SK-N-SH (cell line): Measurements from ENCODE around the gene HSPA4. TPM values are rescaled to one million over a fixed set of nuclear protein-coding genes. Genes with fewer than 3 reads are reported as not detected.

Source experiments
- CTCF ChIA-PET: fragments of 300-600, 350-600 bp; formaldehyde crosslinking; extraction: SDS; loops from one replicate; lab custom pipeline; 2021; lab: Yijun Ruan, JAX
- POLR2A ChIA-PET: fragments of 350-600 bp; sonication (Branson Sonifier 250); formaldehyde crosslinking; extraction: SDS; loops from one replicate; lab custom pipeline; 2020; ENCODE audit warnings: antibody characterized with exemption, inconsistent platforms; lab: Yijun Ruan, JAX
- DNase-seq: peaks from one replicate; pipeline ENCODE4 v3.0.0; 2012
- H2AFZ ChIP-seq: fragments of 200-600 bp; sonication (generic); 2 replicates; pipeline ENCODE4 v1.8.1; 2016; ENCODE audit warnings: antibody characterized with exemption, mild to moderate bottlenecking, low read depth
- H3F3A ChIP-seq: fragments of 200-600 bp; sonication (generic); replicated peaks from 2 replicates; pipeline ENCODE3; 2016; ENCODE audit warnings: antibody characterized with exemption, mild to moderate bottlenecking; ENCODE audit not compliant: insufficient read depth
- H3K27ac ChIP-seq, 2 experiments: fragments of 200-500 bp in 1 of 2; fragments of 200-600 bp in 1 of 2; sonication (Bioruptor generic) in 1 of 2; sonication (generic), shearing (Covaris generic) in 1 of 2; 2 replicates each; pipeline versions ENCODE4 v1.5.1 to v1.6.1; 2014 to 2016; ENCODE audit warnings: low read depth in 2 of 2, inconsistent platforms in 1 of 2, low read length in 1 of 2, mild to moderate bottlenecking in 1 of 2, mixed read lengths in 1 of 2
- H3K27me3 ChIP-seq: fragments of 200-600 bp; sonication (generic), shearing (Covaris generic); 2 replicates; pipeline ENCODE4 v1.6.1; 2016; ENCODE audit warnings: mixed run types; ENCODE audit not compliant: insufficient read depth
- H3K36me3 ChIP-seq, 2 experiments: fragments of 200-500 bp in 1 of 2; fragments of 200-600 bp in 1 of 2; sonication (Bioruptor generic) in 1 of 2; sonication (generic) in 1 of 2; replicated peaks in 1 of 2; 2 replicates each; pipeline versions ENCODE3 to v1.5.1; 2014 to 2016; ENCODE audit warnings: low read length in 1 of 2, mild to moderate bottlenecking in 1 of 2; ENCODE audit not compliant: insufficient read depth in 2 of 2, control insufficient read depth in 1 of 2
- H3K4me1 ChIP-seq, 2 experiments: fragments of 200-500 bp in 1 of 2; fragments of 200-600 bp in 1 of 2; sonication (Bioruptor generic) in 1 of 2; sonication (generic), shearing (Covaris generic) in 1 of 2; 2 replicates each; pipeline versions ENCODE4 v1.5.1 to v1.6.1; 2014 to 2016; ENCODE audit warnings: low read depth in 1 of 2, low read length in 1 of 2, mixed run types in 1 of 2; ENCODE audit not compliant: insufficient read depth in 2 of 2, control insufficient read depth in 1 of 2
- H3K4me2 ChIP-seq: fragments of 200-600 bp; sonication (generic), shearing (Covaris generic); 2 replicates; pipeline ENCODE4 v1.6.1; 2017; ENCODE audit warnings: mixed run types
- H3K4me3 ChIP-seq, 2 experiments: fragments of 200-500 bp in 1 of 2; fragments of 200-600 bp in 1 of 2; sonication (Bioruptor generic) in 1 of 2; sonication (generic), shearing (Covaris generic) in 1 of 2; 2 replicates each; pipeline versions ENCODE4 v1.5.1 to v1.8.1; 2014 to 2016; ENCODE audit warnings: low read depth in 2 of 2, inconsistent platforms in 1 of 2, low read length in 1 of 2, mild to moderate bottlenecking in 1 of 2, mixed read lengths in 1 of 2, moderate library complexity in 1 of 2
- H3K79me2 ChIP-seq: fragments of 200-600 bp; sonication (generic); 2 replicates; pipeline ENCODE4 v1.8.1; 2017; ENCODE audit warnings: mild to moderate bottlenecking; ENCODE audit not compliant: insufficient read depth
- H3K9ac ChIP-seq: fragments of 200-600 bp; sonication (generic); 2 replicates; pipeline ENCODE4 v1.6.1; 2017; ENCODE audit warnings: mixed run types
- H3K9me2 ChIP-seq: fragments of 200-600 bp; sonication (generic); 2 replicates; pipeline ENCODE4 v1.6.1; 2017; ENCODE audit warnings: mixed run types
- H3K9me3 ChIP-seq: fragments of 200-600 bp; sonication (generic); 2 replicates; pipeline ENCODE4 v1.6.1; 2017; ENCODE audit warnings: mixed run types, mild to moderate bottlenecking, moderate library complexity
- H4K20me1 ChIP-seq: fragments of 200-600 bp; sonication (generic); 2 replicates; pipeline ENCODE4 v1.6.1; 2017; ENCODE audit warnings: mild to moderate bottlenecking, mixed run types; ENCODE audit not compliant: insufficient read depth
- FOXM1 ChIP-seq: IDR thresholded peaks from 2 replicates; pipeline ENCODE4 v1.4.0; 2012; ENCODE audit warnings: low read depth, mild to moderate bottlenecking
- GABPA ChIP-seq: IDR thresholded peaks from 2 replicates; pipeline ENCODE4 v1.4.0; 2012; ENCODE audit warnings: low read depth, mild to moderate bottlenecking
- MXI1 ChIP-seq: IDR thresholded peaks from 2 replicates; pipeline ENCODE4 v1.6.1; 2012; ENCODE audit warnings: mild to moderate bottlenecking, low read depth, low read length, improper control_type of control experiment
- NRF1 ChIP-seq: IDR thresholded peaks from 2 replicates; pipeline ENCODE4 v1.6.1; 2012; ENCODE audit warnings: low read depth, mild to moderate bottlenecking, low read length
- POLR2AphosphoS5 ChIP-seq: IDR thresholded peaks from 2 replicates; pipeline ENCODE4 v1.6.1; 2012; ENCODE audit warnings: low read depth, low read length
- RAD21 ChIP-seq: IDR thresholded peaks from 2 replicates; pipeline ENCODE4 v1.6.1; 2012; ENCODE audit warnings: mild to moderate bottlenecking, low read length
- REST ChIP-seq: IDR thresholded peaks from 2 replicates; pipeline ENCODE4 v1.6.1; 2012; ENCODE audit warnings: mild to moderate bottlenecking, low read depth, low read length, moderate library complexity
- TAF1 ChIP-seq: IDR thresholded peaks from 2 replicates; pipeline ENCODE4 v1.6.1; 2012; ENCODE audit warnings: low read depth, mild to moderate bottlenecking, low read length, moderate library complexity, borderline replicate concordance
- USF1 ChIP-seq: IDR thresholded peaks from 2 replicates; pipeline ENCODE4 v1.4.0; 2012; ENCODE audit warnings: low read depth, borderline replicate concordance
- WGBS: methylation state at CpG from one replicate; pipeline ENCODE4 v1.1.6; 2017; ENCODE audit warnings: low lambda C conversion rate; 5-methylcytosine and 5-hydroxymethylcytosine counted together
- polyA plus RNA-seq, 3 experiments: library from polyadenylated mRNA; depleted of rRNA; stranded (reverse); fragments of >200 nt; gene quantifications; 2 replicates each; pipeline ENCODE4 v1.2.3, GENCODE V29; 2012

The HSPA4 gene
- polyA plus RNA-seq, 1 of the 3 experiments (the other 2 are of a cell fraction) = 18.8 TPM

- Histone ChIP-seq H3F3A (no peaks in the 10 kb centered on the region), H3K4me2 (no peak overlapping the region), H3K79me2 (no peaks in the 10 kb centered on the region), H3K4me3 (no peak overlapping the region), H3K27ac (no peak overlapping the region), H3K4me1 (no peaks in the 10 kb centered on the region), H3K9me2 (no peaks in the 10 kb centered on the region), H2AFZ (no peak overlapping the region), H3K9ac (no peak overlapping the region), H3K9me3 (no peaks in the 10 kb centered on the region), H4K20me1 (no peaks in the 10 kb centered on the region), H3K36me3 (no peaks in the 10 kb centered on the region), H3K27me3 (no peaks in the 10 kb centered on the region; the same call in 1 of the 2 replicates)
- WGBS = 35% methylated on average over 2 of the region's 2 CpGs
- TF ChIP-seq GABPA = no peak
- TF ChIP-seq POLR2AphosphoS5 = no peak
- no peak for TF ChIP-seq TAF1
- no peak for DNase-seq
- POLR2A ChIA-PET = no interaction called here
- CTCF ChIA-PET = interaction anchor here (1.0 to 2.6 kb wide), 4 partner anchors 13 to 164 kb away, joined by 3 to 13 read pairs (median 4); no protein-coding TSS in a partner anchor
Observed at GRCh38 chr5:133123297-133123696, 71.5 kb downstream of the HSPA4 start.

GRCh38 chr5:133124891-133125290 lies 73.1 kb downstream of the HSPA4 start:
- no peak overlapping the region for H3K4me3 ChIP-seq
- WGBS = 75% methylated on average over 4 of the region's 4 CpGs

More at GRCh38 chr5:133124891-133125290, 73.1 kb downstream of the HSPA4 start:
- H3K27ac ChIP-seq = no peak overlapping the region
- H4K20me1 ChIP-seq = no peaks in the 10 kb centered on the region
- no peak for DNase-seq
- H3K9me2 ChIP-seq = no peaks in the 10 kb centered on the region
- no peaks in the 10 kb centered on the region for H3K79me2 ChIP-seq
- CTCF ChIA-PET = interaction anchor here (1.4 to 2.6 kb wide), 3 partner anchors 14 to 123 kb away, joined by 3 to 13 read pairs (median 5); no protein-coding TSS in a partner anchor
- H3F3A ChIP-seq = no peaks in the 10 kb centered on the region
- H3K27me3 ChIP-seq = no peaks in the 10 kb centered on the region; the same call in 1 of the 2 replicates
- no peak for TF ChIP-seq NRF1
- no peak for TF ChIP-seq REST
- no peak for TF ChIP-seq RAD21
- no peak for TF ChIP-seq FOXM1
- no peak for TF ChIP-seq MXI1
- TF ChIP-seq USF1 = no peak
- POLR2A ChIA-PET = no interaction called here
- H2AFZ ChIP-seq = no peak overlapping the region
- no peak overlapping the region for H3K4me2 ChIP-seq
- no peak overlapping the region for H3K9ac ChIP-seq
- no peaks in the 10 kb centered on the region for H3K36me3 ChIP-seq
- no peaks in the 10 kb centered on the region for H3K9me3 ChIP-seq
- peaks cover 0 to 9% of the 10 kb centered on the region in 2 experiments; a peak in 2 of 4 replicates for H3K4me1 ChIP-seq
